Fibroblast of the aortic adventitia (primary cell): ENCODE data around the gene SNAP23. TPM values are rescaled to one million over a fixed set of nuclear protein-coding genes. Genes with fewer than 3 reads are reported as not detected.
"Not testable (repeated sequence)": the region's sequence is repeated elsewhere in the genome, so short reads cannot be mapped to it uniquely, and the experiment has no call there.

Experiments used
- DNase-seq: peaks from one replicate; pipeline ENCODE4 v3.0.0-alpha.2; 2010; ENCODE audit warnings: low read depth
- H3K4me3 ChIP-seq: 2 replicates; pipeline ENCODE4 v1.5.1; 2011; ENCODE audit warnings: low read depth, mild to moderate bottlenecking, control low read depth, low read length, moderate library complexity
- total RNA-seq: library from RNA; depleted of rRNA; stranded (reverse); fragments of >200 nt; gene quantifications from 2 replicates; pipeline ENCODE4 v1.2.3, GENCODE V29; 2012; ENCODE audit warnings: low replicate concordance
- TF ChIP-seq, protein P1 (sequence below): IDR thresholded peaks from 2 replicates; pipeline ENCODE4 v1.5.1; 2011; ENCODE audit warnings: mild to moderate bottlenecking, low read length, control low read depth, inconsistent platforms; ENCODE audit not compliant: insufficient read depth

Gene SNAP23
- total RNA-seq, 1 donor, result 87.4 TPM

- DNase-seq, result no peak
- TF ChIP-seq, protein P1, sequence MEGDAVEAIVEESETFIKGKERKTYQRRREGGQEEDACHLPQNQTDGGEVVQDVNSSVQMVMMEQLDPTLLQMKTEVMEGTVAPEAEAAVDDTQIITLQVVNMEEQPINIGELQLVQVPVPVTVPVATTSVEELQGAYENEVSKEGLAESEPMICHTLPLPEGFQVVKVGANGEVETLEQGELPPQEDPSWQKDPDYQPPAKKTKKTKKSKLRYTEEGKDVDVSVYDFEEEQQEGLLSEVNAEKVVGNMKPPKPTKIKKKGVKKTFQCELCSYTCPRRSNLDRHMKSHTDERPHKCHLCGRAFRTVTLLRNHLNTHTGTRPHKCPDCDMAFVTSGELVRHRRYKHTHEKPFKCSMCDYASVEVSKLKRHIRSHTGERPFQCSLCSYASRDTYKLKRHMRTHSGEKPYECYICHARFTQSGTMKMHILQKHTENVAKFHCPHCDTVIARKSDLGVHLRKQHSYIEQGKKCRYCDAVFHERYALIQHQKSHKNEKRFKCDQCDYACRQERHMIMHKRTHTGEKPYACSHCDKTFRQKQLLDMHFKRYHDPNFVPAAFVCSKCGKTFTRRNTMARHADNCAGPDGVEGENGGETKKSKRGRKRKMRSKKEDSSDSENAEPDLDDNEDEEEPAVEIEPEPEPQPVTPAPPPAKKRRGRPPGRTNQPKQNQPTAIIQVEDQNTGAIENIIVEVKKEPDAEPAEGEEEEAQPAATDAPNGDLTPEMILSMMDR, result no peak
- H3K4me3 ChIP-seq, result no peak overlapping the region
Observed at GRCh38 chr15:42553554-42553953, 58.1 kb downstream of the SNAP23 start.

DNA sequence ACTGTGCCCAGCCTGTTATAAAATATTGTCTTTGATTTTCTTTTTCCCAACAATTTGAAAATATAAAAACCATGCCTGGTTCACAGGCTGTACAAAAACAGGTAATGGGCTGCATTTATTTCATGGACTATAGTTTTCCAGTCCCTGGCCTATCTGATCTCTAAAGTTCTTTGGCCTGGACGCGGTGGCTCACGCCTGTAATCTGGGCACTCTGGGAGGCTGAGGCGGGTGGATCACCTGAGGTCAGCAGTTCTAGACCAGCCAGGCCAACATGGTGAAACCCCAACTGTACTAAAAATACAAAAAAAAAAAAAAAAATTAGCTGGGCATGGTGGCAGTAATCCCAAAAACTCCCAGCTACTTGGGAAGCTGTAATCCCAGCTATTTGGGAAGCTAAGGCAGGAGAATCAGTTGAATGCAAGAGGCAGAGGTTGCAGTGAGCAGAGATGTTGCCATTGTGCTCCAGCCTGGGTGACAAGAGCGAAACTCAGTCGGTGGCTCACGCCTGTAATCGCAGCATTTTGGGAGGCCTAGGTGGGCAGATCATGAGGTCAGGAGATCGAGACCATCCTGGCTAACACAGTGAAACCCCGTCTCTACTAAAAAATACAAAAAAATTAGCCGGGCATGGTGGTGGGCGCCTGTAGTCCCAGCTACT, 61.2 kb downstream of the SNAP23 start:
- DNase-seq, result not testable (repeated sequence)

DNA sequence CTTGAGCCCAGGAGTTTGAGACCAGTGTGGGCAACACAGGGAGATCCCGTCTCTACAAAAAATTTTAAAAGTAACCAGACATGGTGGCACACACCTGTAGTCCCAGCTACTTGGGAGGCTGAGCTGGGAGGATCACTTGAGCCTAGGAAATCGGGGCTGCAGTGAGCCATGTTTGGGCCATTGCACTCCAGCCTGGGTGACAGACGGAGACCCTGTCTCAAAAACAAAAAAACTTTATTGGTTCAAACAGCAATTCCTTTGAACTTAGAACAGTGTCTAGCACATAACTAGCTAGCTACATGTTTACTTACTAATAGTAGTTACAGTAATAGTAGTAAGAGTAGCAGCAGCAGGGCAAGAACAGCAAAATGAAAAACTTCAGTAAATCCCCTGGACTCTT, 63.3 kb downstream of the SNAP23 start:
- TF ChIP-seq, protein P1, result no peak
- no peak overlapping the region for H3K4me3 ChIP-seq
- DNase-seq, result no peak

More for the DNA sequence above, 61.2 kb downstream of the SNAP23 start:
- H3K4me3 ChIP-seq, result not testable (repeated sequence)

GRCh38 chr15:42575188-42576039, 80.0 kb downstream of the SNAP23 start, which contains the start of gene STARD9:
Gene STARD9, plus strand, starts transcription at chr15:42575606. Its CDS starts 110 bp downstream, at chr15:42575716.
- DNase-seq, result peak; percentile 96
- TF ChIP-seq, protein P1, result no peak
- peak within 1 kb of the TSS; percentile 78 for H3K4me3 ChIP-seq

DNA sequence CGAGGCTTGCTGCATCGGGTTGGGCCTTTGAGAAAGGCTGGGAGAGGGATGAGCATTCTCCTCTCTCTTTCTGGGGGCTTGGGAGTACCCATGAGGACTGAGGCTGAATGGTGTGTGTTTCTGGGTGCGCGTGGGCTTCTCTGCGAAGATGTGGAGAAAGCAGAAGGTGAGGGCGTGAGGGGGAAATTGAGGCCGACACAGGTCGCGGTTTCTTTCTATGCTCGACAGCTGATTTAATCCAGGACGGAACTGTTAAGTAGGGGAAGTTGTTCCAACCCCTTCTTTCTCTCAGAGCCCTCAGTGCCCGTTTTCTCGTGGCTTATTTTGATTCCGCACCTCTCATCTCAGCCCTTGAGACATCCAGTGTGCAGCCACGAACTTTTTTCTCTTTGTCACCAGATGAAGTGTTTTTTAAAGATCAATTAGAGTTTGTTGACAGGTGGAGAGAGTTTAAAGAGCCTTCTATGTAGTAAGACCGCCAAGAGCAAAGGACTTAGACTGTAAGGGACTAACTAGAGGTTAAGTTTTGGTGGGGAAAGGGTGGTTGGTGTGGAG, 80.7 kb downstream of the SNAP23 start:
- TF ChIP-seq, protein P1, result no peak
- H3K4me3 ChIP-seq, result peak overlapping the region; percentile 78
- no peak for DNase-seq

- TF ChIP-seq, protein P1, result no peak
- no peak for DNase-seq
- H3K4me3 ChIP-seq, result no peak overlapping the region
Observed at GRCh38 chr15:42576776-42577175, 81.3 kb downstream of the SNAP23 start.

GRCh38 chr15:42577514-42578031, 82.1 kb downstream of the SNAP23 start:
- TF ChIP-seq, protein P1, result no peak
- H3K4me3 ChIP-seq, result peak overlapping the region; percentile 45
- DNase-seq, result peak; percentile 93
